GM12872 (cell line): ENCODE measurements around the gene PBX3.

ENCODE experiments used
- CTCF ChIP-seq: IDR thresholded peaks from 3 replicates; pipeline ENCODE4 v1.5.1; 2011; ENCODE audit warnings: low read depth, mild to moderate bottlenecking, low read length, moderate library complexity; ENCODE audit not compliant: insufficient read depth

The PBX3 gene

GRCh38 chr9:125844611-125845010 lies 97.4 kb downstream of the PBX3 start:
- TF ChIP-seq CTCF = no peak

GRCh38 chr9:125845271-125845808 lies 98.2 kb downstream of the PBX3 start:
- TF ChIP-seq CTCF = no peak

- no peak for TF ChIP-seq CTCF
Observed at GRCh38 chr9:125847735-125848134, 100.6 kb downstream of the PBX3 start.

GRCh38 chr9:125850106-125850632 lies 103.0 kb downstream of the PBX3 start:
- no peak for TF ChIP-seq CTCF

- TF ChIP-seq CTCF = no peak
Observed at GRCh38 chr9:125850763-125851162, 103.6 kb downstream of the PBX3 start.

- TF ChIP-seq CTCF = no peak
Observed at GRCh38 chr9:125851979-125852378, 104.8 kb downstream of the PBX3 start.

- TF ChIP-seq CTCF = no peak
Observed at GRCh38 chr9:125852386-125852785, 105.2 kb downstream of the PBX3 start.
